ENCODE measurements around the gene NEK11. TPM values are rescaled to one million over a fixed set of nuclear protein-coding genes. Genes with fewer than 3 reads are reported as not detected.

NEK11 gene
- total RNA-seq, 4 donors from 2014 or later: 4.7 to 11.2 (median 7.0) TPM

GRCh38 chr3:131223373-131224289 lies 197.0 kb downstream of the NEK11 start:
- TF ChIP-seq CTCF (IDR thresholded peaks at IDR 0.05; ENCODE audit: low read depth): no peak

- no peak for TF ChIP-seq CTCF (IDR thresholded peaks at IDR 0.05; ENCODE audit: low read depth)
These were observed 198.3 kb downstream of the NEK11 start for GRCh38 chr3:131224886-131225550.

- TF ChIP-seq CTCF (IDR thresholded peaks at IDR 0.05; ENCODE audit: low read depth): no peak
These were observed 201.8 kb downstream of the NEK11 start for GRCh38 chr3:131228522-131228921.

- TF ChIP-seq CTCF (IDR thresholded peaks at IDR 0.05; ENCODE audit: low read depth): no peak
These were observed 205.2 kb downstream of the NEK11 start for GRCh38 chr3:131231710-131232389.

- TF ChIP-seq CTCF (IDR thresholded peaks at IDR 0.05; ENCODE audit: low read depth): no peak
These were observed 206.1 kb downstream of the NEK11 start for GRCh38 chr3:131232711-131233267.

- TF ChIP-seq CTCF (IDR thresholded peaks at IDR 0.05; ENCODE audit: low read depth): no peak
These were observed 207.4 kb downstream of the NEK11 start for GRCh38 chr3:131233900-131234668.

Measured in subcutaneous adipose tissue (tissue), 4 donors.